Inflammatory macrophage (primary cell): ENCODE results near the gene SIRT4.

Source experiments
- DNase-seq, 2 donors: peaks; one replicate each; pipeline ENCODE4 v3.0.0-alpha.2; 2020 to 2022
- total RNA-seq, 18 experiments: gene quantifications; one replicate each; lab custom pipeline; 2026; ENCODE audit warnings: mixed read lengths in 6 of 18, inconsistent platforms in 2 of 18; lab: John Stamatoyannopoulos, UW

The SIRT4 gene
- total RNA-seq, result 0 to 1.0 (median 0.13) reads per million in 18 experiments

- DNase-seq, result peak; percentile 94
These were observed at the start of gene SIRT4 for GRCh38 chr12:120301962-120302815. TSS of gene SIRT4 (plus strand) at chr12:120302321. CDS start at chr12:120303562, 1,241 bp downstream.

GRCh38 chr12:120253313-120253712, 48.8 kb upstream of the SIRT4 start:
- DNase-seq, result peak; percentile 51 to 66

- no peak for DNase-seq
These were observed 47.3 kb upstream of the SIRT4 start for GRCh38 chr12:120254809-120255208.

- DNase-seq, result no peak
These were observed 44.9 kb upstream of the SIRT4 start for GRCh38 chr12:120257041-120257821.

GRCh38 chr12:120258323-120258896, 43.7 kb upstream of the SIRT4 start:
- DNase-seq, result no peak

GRCh38 chr12:120259418-120260202, 42.5 kb upstream of the SIRT4 start:
- DNase-seq, result no peak

GRCh38 chr12:120260607-120261006, 41.5 kb upstream of the SIRT4 start:
- DNase-seq, result no peak

GRCh38 chr12:120261951-120262851, 39.9 kb upstream of the SIRT4 start:
- DNase-seq, result peak; percentile 29 to 30

GRCh38 chr12:120262852-120263747, 39.0 kb upstream of the SIRT4 start:
- DNase-seq, result peak; percentile 33 to 52

- DNase-seq, result no peak
These were observed 38.4 kb upstream of the SIRT4 start for GRCh38 chr12:120263748-120264085.

GRCh38 chr12:120264086-120264903, 37.8 kb upstream of the SIRT4 start:
- no peak for DNase-seq

GRCh38 chr12:120264904-120265472, 37.1 kb upstream of the SIRT4 start:
- DNase-seq, result no peak

GRCh38 chr12:120265473-120266179, 36.5 kb upstream of the SIRT4 start, which contains the start of gene PXN:
TSS of gene PXN (minus strand) at chr12:120265730. CDS start at chr12:120265629, 101 bp downstream.
- DNase-seq, result peak; percentile 74 to 85

- DNase-seq, result peak; percentile 29 to 34
These were observed 35.8 kb upstream of the SIRT4 start for GRCh38 chr12:120266180-120266870.

GRCh38 chr12:120267736-120268135, 34.4 kb upstream of the SIRT4 start:
- DNase-seq, result no peak

GRCh38 chr12:120276734-120277133, 25.4 kb upstream of the SIRT4 start:
- no peak for DNase-seq
